CMK (cell line): ENCODE results near the gene PIGU.
"Not testable (repeated sequence)": the region's sequence is repeated elsewhere in the genome, so short reads cannot be mapped to it uniquely, and the experiment has no call there.

Experiments used
- DNase-seq: peaks from one replicate; pipeline ENCODE4 v3.0.0-alpha.2; 2010; ENCODE audit warnings: low read depth

PIGU gene

GRCh38 chr20:34532756-34533155, 144.1 kb downstream of the PIGU start:
- DNase-seq, result no peak

- no peak for DNase-seq
These were observed 144.6 kb downstream of the PIGU start for GRCh38 chr20:34532320-34532719.

GRCh38 chr20:34531608-34532265, 145.2 kb downstream of the PIGU start:
- DNase-seq, result no peak

GRCh38 chr20:34530342-34530741, 146.6 kb downstream of the PIGU start:
- DNase-seq, result no peak

- DNase-seq, result no peak
These were observed 147.2 kb downstream of the PIGU start for GRCh38 chr20:34529742-34530141.

- no peak for DNase-seq
These were observed 148.0 kb downstream of the PIGU start for GRCh38 chr20:34528921-34529297.

GRCh38 chr20:34527016-34527415, 149.9 kb downstream of the PIGU start:
- no peak for DNase-seq

GRCh38 chr20:34526466-34526865, 150.4 kb downstream of the PIGU start:
- DNase-seq, result no peak

GRCh38 chr20:34525709-34526416, 151.0 kb downstream of the PIGU start:
- no peak for DNase-seq

- no peak for DNase-seq
These were observed 151.6 kb downstream of the PIGU start for GRCh38 chr20:34525342-34525708.

GRCh38 chr20:34524426-34524825, 152.5 kb downstream of the PIGU start:
- no peak for DNase-seq

GRCh38 chr20:34522969-34523871, 153.7 kb downstream of the PIGU start:
- DNase-seq, result no peak

GRCh38 chr20:34519841-34520240, 157.1 kb downstream of the PIGU start:
- DNase-seq, result not testable (repeated sequence)

GRCh38 chr20:34518863-34519262, 158.0 kb downstream of the PIGU start:
- DNase-seq, result not testable (repeated sequence)

GRCh38 chr20:34517114-34517505, 159.8 kb downstream of the PIGU start:
- DNase-seq, result no peak

GRCh38 chr20:34516247-34517113, 160.4 kb downstream of the PIGU start, which contains the start of gene DYNLRB1:
TSS of gene DYNLRB1 (plus strand) at chr20:34516422. CDS start at chr20:34516459, 37 bp downstream.
- DNase-seq, result peak; percentile 94

GRCh38 chr20:34515484-34516246, 161.2 kb downstream of the PIGU start:
- peak; percentile 41 for DNase-seq

GRCh38 chr20:34514897-34515483, 161.9 kb downstream of the PIGU start:
- no peak for DNase-seq

- DNase-seq, result not testable (repeated sequence)
These were observed 162.9 kb downstream of the PIGU start for GRCh38 chr20:34514034-34514433.

- no peak for DNase-seq
These were observed 163.9 kb downstream of the PIGU start for GRCh38 chr20:34512955-34513419.
